Spleen (tissue), 7 donors: ENCODE results near the gene GPR137.

Source experiments
- CTCF ChIP-seq, 11 experiments: fragments of 200-600 bp in 7 of 11; fragments of 450-650 bp in 4 of 11; sonication (generic) in 4 of 11; IDR thresholded peaks in 8 of 11; conservative IDR thresholded peaks in 3 of 11; 1 replicate in 7 of 11; 2 replicates in 4 of 11; pipeline versions ENCODE4 v1.4.0 to v1.8.0; 2016 to 2021; ENCODE audit warnings: antibody characterized with exemption in 11 of 11, inconsistent platforms in 4 of 11, mild to moderate bottlenecking in 1 of 11
- POLR2A ChIP-seq, 3 donors: fragments of 450-650 bp; IDR thresholded peaks; one replicate each; pipeline ENCODE4 v1.5.1; 2017; ENCODE audit warnings: antibody characterized with exemption in 3 of 3, mild to moderate bottlenecking in 1 of 3
- POLR2AphosphoS5 ChIP-seq, 3 donors: sonication (generic); formaldehyde crosslinking; IDR thresholded peaks; one replicate each; pipeline ENCODE4 v1.5.1; 2017; ENCODE audit warnings: antibody characterized with exemption in 3 of 3
- donor health status: DM: no; HTN: no; CAD: no; lungs with moderate emphysema.
- donor health status: DM: no; HTN: no; CAD: no.
- donor health status: DM: no; HTN: no; CAD: no.

- peak in 1 of 3 donors; percentile 32 for TF ChIP-seq POLR2A (IDR thresholded peaks at IDR 0.05)
- TF ChIP-seq CTCF (IDR thresholded peaks at IDR 0.05 in 8 of 11, conservative IDR thresholded peaks at IDR 0.05 in 3 of 11) = no peak
- no peak for TF ChIP-seq POLR2AphosphoS5 (IDR thresholded peaks at IDR 0.05)
These were observed 16.6 kb upstream of the GPR137 start for GRCh38 chr11:64268893-64269539.
